HG02623 (cell line): ENCODE measurements around the gene PIP5KL1.

Experiments used
- ATAC-seq: cut with Tn5 transposase; IDR thresholded peaks from one replicate; pipeline ENCODE4 v1.9.1; 2021; ENCODE audit warnings: moderate library complexity; ENCODE audit not compliant: unreplicated experiment

PIP5KL1 gene

GRCh38 chr9:127950513-127951289, 20.1 kb upstream of the PIP5KL1 start:
- ATAC-seq, result no peak

- no peak for ATAC-seq
Measured at GRCh38 chr9:127949827-127950512, 19.4 kb upstream of the PIP5KL1 start.

GRCh38 chr9:127947841-127948710, 17.5 kb upstream of the PIP5KL1 start:
- ATAC-seq, result no peak

- no peak for ATAC-seq
Measured at GRCh38 chr9:127946728-127947127, 16.2 kb upstream of the PIP5KL1 start.

GRCh38 chr9:127945942-127946341, 15.4 kb upstream of the PIP5KL1 start:
- ATAC-seq, result no peak

GRCh38 chr9:127945338-127945737, 14.8 kb upstream of the PIP5KL1 start:
- ATAC-seq, result no peak

GRCh38 chr9:127944586-127945218, 14.1 kb upstream of the PIP5KL1 start:
- ATAC-seq, result no peak

- ATAC-seq, result no peak
Measured at GRCh38 chr9:127943731-127944144, 13.2 kb upstream of the PIP5KL1 start.

- ATAC-seq, result no peak
Measured at GRCh38 chr9:127943011-127943662, 12.6 kb upstream of the PIP5KL1 start.

GRCh38 chr9:127942216-127943010, 11.8 kb upstream of the PIP5KL1 start:
- no peak for ATAC-seq

- ATAC-seq, result no peak
Measured at GRCh38 chr9:127941961-127942215, 11.3 kb upstream of the PIP5KL1 start.

GRCh38 chr9:127941062-127941960, 10.7 kb upstream of the PIP5KL1 start:
- ATAC-seq, result no peak

- ATAC-seq, result no peak
Measured at GRCh38 chr9:127940593-127940992, 10.0 kb upstream of the PIP5KL1 start.

GRCh38 chr9:127938298-127938690, 7.7 kb upstream of the PIP5KL1 start:
- ATAC-seq, result no peak

GRCh38 chr9:127937388-127938297, 7.1 kb upstream of the PIP5KL1 start, which contains the start of gene DPM2:
DPM2 (minus strand) TSS chr9:127937854; CDS start chr9:127937820, 34 bp downstream.
- ATAC-seq, result peak; percentile 78

GRCh38 chr9:127937056-127937387, 6.4 kb upstream of the PIP5KL1 start:
- no peak for ATAC-seq

- ATAC-seq, result no peak
Measured at GRCh38 chr9:127936347-127936852, 5.8 kb upstream of the PIP5KL1 start.

GRCh38 chr9:127935765-127936221, 5.2 kb upstream of the PIP5KL1 start:
- ATAC-seq, result no peak
